GM18526 (cell line): ENCODE data around the gene DENND1B.

Experiments
- POLR2A ChIP-seq: IDR thresholded peaks from 3 replicates; pipeline ENCODE4 v1.6.1; 2011; ENCODE audit not compliant: insufficient read length; ENCODE audit errors: extremely low read depth

Gene DENND1B

GRCh38 chr1:197485790-197486189 is 289.5 kb downstream of the DENND1B start:
- no peak for TF ChIP-seq POLR2A

DNA sequence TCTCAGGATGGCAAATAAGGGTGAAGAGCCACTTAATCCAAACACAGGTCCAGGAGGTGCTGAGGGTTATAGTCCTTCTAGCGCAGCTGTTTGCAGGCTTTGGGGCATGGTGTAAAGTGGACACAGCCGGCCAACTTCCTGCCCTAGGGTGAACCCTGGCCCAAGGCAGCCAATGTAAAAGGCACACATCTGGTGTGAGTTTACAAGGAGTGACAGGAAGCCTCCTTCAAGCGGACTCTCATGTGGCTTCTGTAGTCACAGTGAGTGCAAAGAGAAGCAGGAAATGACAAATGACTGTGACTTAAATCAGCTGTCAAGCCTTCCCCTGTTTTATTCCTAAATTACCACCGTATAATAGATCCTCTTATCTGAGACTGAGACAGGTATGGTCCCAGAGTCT is 294.2 kb downstream of the DENND1B start:
- no peak for TF ChIP-seq POLR2A

GRCh38 chr1:197480446-197480845 is 294.8 kb downstream of the DENND1B start:
- TF ChIP-seq POLR2A: no peak

DNA sequence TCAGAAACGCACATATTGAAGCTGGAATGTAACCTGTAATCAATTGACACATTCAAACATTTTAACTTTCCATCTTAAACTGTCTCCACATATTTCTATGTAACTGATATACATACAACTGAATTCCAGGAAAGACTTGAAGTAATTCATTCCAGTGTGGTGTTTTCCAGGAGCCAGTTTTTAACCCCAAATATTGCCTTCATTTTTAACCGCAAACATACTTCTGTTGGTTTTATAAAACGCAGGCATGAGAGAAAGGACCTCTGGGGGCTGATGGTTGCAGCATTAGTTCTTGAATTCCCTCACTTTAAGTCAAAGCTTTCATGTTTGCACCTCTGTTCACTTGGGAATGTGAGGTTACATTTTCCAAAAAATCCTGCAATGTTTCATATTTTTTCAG is 303.1 kb downstream of the DENND1B start:
- TF ChIP-seq POLR2A: no peak

GRCh38 chr1:197471248-197471985 is 303.9 kb downstream of the DENND1B start:
- TF ChIP-seq POLR2A: no peak

DNA sequence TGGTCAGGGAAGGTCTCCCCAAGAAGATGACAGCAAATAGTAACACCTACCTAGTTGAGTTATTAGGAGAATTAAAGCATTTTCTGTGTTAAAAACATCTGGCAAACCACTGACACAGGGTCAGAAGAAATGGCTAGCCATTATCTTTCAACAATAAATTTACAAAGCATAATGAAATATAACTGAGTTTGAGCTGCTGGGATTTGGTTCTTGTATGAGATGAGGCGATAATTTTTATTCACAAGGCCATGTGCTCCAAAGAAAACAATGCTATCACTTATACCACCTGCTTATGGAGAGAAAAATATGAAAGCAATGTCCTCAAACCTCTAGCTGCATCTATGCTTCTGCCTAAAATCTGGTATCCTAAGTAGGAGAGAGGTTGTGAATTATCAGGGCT is 304.9 kb downstream of the DENND1B start:
- TF ChIP-seq POLR2A: no peak

- TF ChIP-seq POLR2A: no peak
Observed at GRCh38 chr1:197469620-197470210, 305.6 kb downstream of the DENND1B start.

GRCh38 chr1:197468543-197469175 is 306.6 kb downstream of the DENND1B start:
- no peak for TF ChIP-seq POLR2A

DNA sequence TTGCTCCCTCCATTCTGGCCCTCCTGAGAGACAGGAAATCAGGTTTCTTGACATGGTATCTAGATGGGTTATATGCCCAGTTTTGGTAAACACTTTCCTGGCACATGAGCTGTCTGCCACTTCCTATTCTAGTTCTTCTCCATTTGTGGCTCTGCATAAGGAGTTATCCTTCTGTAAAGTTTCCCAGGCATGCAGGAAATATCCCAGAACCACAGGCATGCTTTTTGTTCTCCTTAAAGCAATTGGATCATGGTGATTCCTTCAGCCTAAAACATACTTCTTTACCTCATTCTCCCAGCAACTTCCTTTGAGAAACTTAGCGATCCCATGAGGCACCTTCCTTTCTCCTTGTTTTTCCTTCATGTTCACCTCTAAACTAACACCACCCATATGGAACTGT is 307.4 kb downstream of the DENND1B start:
- no peak for TF ChIP-seq POLR2A

DNA sequence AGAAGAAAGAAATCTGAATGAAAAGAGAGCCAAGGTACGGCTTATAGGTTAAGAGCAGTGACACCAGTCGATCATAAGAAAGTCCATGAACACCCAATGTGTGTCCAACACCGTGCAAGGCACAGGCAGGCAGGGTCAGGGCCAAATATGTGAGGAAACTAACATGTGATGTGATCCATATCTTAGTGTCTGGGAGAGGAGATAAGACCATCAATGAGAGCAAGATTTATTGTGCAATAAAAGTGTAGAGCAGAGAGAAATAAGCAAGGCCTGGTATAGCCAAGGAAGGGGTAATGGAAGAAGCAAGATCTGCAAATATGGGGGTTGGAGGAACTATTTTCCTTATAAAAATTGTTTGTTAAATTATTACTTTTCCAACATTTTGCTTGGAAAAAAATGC is 308.5 kb downstream of the DENND1B start:
- TF ChIP-seq POLR2A: no peak

- no peak for TF ChIP-seq POLR2A
Observed at GRCh38 chr1:197465528-197466327, 309.6 kb downstream of the DENND1B start.

GRCh38 chr1:197464044-197464443 is 311.2 kb downstream of the DENND1B start:
- no peak for TF ChIP-seq POLR2A

GRCh38 chr1:197463142-197463541 is 312.1 kb downstream of the DENND1B start:
- TF ChIP-seq POLR2A: no peak

DNA sequence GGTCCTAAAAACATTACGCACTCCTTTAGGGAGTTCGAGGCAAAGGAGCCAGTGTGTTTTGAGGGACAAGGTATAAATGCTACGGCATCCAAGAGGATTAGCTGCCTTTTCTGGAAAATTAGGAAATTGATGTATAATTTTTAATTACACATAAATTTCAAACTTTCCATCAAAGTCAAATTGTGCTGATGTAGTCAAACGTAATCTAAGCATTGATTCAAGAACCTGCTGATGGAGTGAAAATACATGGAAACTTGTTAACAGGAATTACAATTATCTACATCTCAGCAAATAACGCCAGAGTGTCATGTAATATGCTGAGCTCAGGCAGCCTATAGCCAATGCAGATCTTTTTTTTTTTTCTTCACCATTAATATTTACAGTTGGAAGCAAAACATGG is 312.7 kb downstream of the DENND1B start:
- no peak for TF ChIP-seq POLR2A
